ENCODE measurements around the gene CAPRIN1. TPM values are rescaled to one million over a fixed set of nuclear protein-coding genes. Genes with fewer than 3 reads are reported as not detected.

CAPRIN1 gene
- total and polyA plus RNA-seq, 2 donors (not counting 3 experiments of a cell fraction or from before 2014, with no cell fraction given), result 138 to 279 TPM

- H3K9me1 ChIP-seq (replicated peaks; ENCODE audit: control insufficient read depth, extremely low read depth, insufficient read depth, low read length), result no peaks in the 10 kb centered on the region
- H3K27me3 ChIP-seq (ENCODE audit: control insufficient read depth in 2 of 2, insufficient read depth in 2 of 2, low read length in 2 of 2), result peaks cover 0 to 4% of the 10 kb centered on the region in 2 experiments
- H3K9me3 ChIP-seq (replicated peaks; ENCODE audit: control insufficient read depth, insufficient read depth, low read length), result no peaks in the 10 kb centered on the region
- no peak overlapping the region for H3K4me3 ChIP-seq (replicated peaks in 1 of 3; ENCODE audit: insufficient read depth in 1 of 3, low read depth in 1 of 3, low read length in 3 of 3)
- ChIA-PET CTCF (no interaction called here), POLR2A (no interaction called here)
- H3K4me1 ChIP-seq (ENCODE audit: control insufficient read depth, extremely low read depth, insufficient read depth, low read length), result no peaks in the 10 kb centered on the region
- H3K27ac ChIP-seq (ENCODE audit: insufficient read depth, low read depth, low read length), result no peak overlapping the region
- FAIRE-seq (no peak), DNase-seq (ENCODE audit: low read depth, low spot score) (no peak)
- no peak overlapping the region for H2AFZ ChIP-seq (ENCODE audit: low read depth, low read length)
- intact Hi-C loops (cut with micrococcal nuclease) (no loop called here), dilution Hi-C loops (cut with MboI; ENCODE audit: extremely low pct_ligation_motif_present, low sequenced_read_pairs) (no loop called here)
- H3K79me2 ChIP-seq (ENCODE audit: control insufficient read depth, insufficient read depth, low read length), result no peaks in the 10 kb centered on the region
- TF ChIP-seq POLR2AphosphoS5 (IDR thresholded peaks at IDR 0.05; ENCODE audit: insufficient read depth, low read depth, low read length) (no peak), POLR2A (IDR thresholded peaks at IDR 0.05; ENCODE audit: low read depth, low read length) (no peak)
- H3K4me2 ChIP-seq (ENCODE audit: insufficient read depth, low read length), result no peak overlapping the region
- H3K36me3 ChIP-seq (ENCODE audit: control insufficient read depth in 2 of 2, extremely low read depth in 1 of 2, insufficient read depth in 2 of 2, low read length in 2 of 2), result no peaks in the 10 kb centered on the region
- no TSS peak for BruUV-seq (replicated peaks)
- H3K9ac ChIP-seq (replicated peaks; ENCODE audit: extremely low read depth, insufficient read depth, low read length), result no peak overlapping the region
- H4K20me1 ChIP-seq (replicated peaks; ENCODE audit: control insufficient read depth, extremely low read depth, insufficient read depth, low read length), result no peaks in the 10 kb centered on the region
These were observed 18.1 kb upstream of the CAPRIN1 start for GRCh38 chr11:34033399-34033798.

- H2AFZ ChIP-seq (ENCODE audit: low read depth, low read length), result no peak overlapping the region
- BruUV-seq (replicated peaks), result no TSS peak
These were observed 17.5 kb upstream of the CAPRIN1 start for GRCh38 chr11:34034053-34034452.

More at GRCh38 chr11:34034053-34034452, 17.5 kb upstream of the CAPRIN1 start:
- H3K36me3 ChIP-seq (ENCODE audit: control insufficient read depth in 2 of 2, extremely low read depth in 1 of 2, insufficient read depth in 2 of 2, low read length in 2 of 2), result no peaks in the 10 kb centered on the region
- H3K27me3 ChIP-seq (ENCODE audit: control insufficient read depth in 2 of 2, insufficient read depth in 2 of 2, low read length in 2 of 2), result peaks cover 0 to 3% of the 10 kb centered on the region in 2 experiments
- ChIA-PET CTCF (no interaction called here), POLR2A (no interaction called here)
- H3K9me3 ChIP-seq (replicated peaks; ENCODE audit: control insufficient read depth, insufficient read depth, low read length), result no peaks in the 10 kb centered on the region
- H3K4me3 ChIP-seq (replicated peaks in 1 of 3; ENCODE audit: insufficient read depth in 1 of 3, low read depth in 1 of 3, low read length in 3 of 3), result no peak overlapping the region
- dilution Hi-C loops (cut with MboI; ENCODE audit: extremely low pct_ligation_motif_present, low sequenced_read_pairs), result no loop called here
- no peaks in the 10 kb centered on the region for H3K9me1 ChIP-seq (replicated peaks; ENCODE audit: control insufficient read depth, extremely low read depth, insufficient read depth, low read length)
- H3K9ac ChIP-seq (replicated peaks; ENCODE audit: extremely low read depth, insufficient read depth, low read length), result no peak overlapping the region
- no peak for TF ChIP-seq EZH2 (IDR thresholded peaks at IDR 0.05; ENCODE audit: borderline replicate concordance, low read depth, low read length, severe bottlenecking)
- TF ChIP-seq POLR2A (IDR thresholded peaks at IDR 0.05; ENCODE audit: low read depth, low read length), result no peak
- no peak for TF ChIP-seq JUN (IDR thresholded peaks at IDR 0.05; ENCODE audit: borderline replicate concordance, insufficient read depth, insufficient read length, low read depth)
- TF ChIP-seq POLR2AphosphoS5 (IDR thresholded peaks at IDR 0.05; ENCODE audit: insufficient read depth, low read depth, low read length), result no peak
- TF ChIP-seq MYC (IDR thresholded peaks at IDR 0.05; ENCODE audit: low read depth, low read length), result no peak
- TF ChIP-seq MAX (IDR thresholded peaks at IDR 0.05; ENCODE audit: insufficient read depth, insufficient read length), result no peak
- no peak for TF ChIP-seq GATA2 (IDR thresholded peaks at IDR 0.05; ENCODE audit: insufficient read depth, insufficient read length, low read depth, low read length)
- TF ChIP-seq CTCF (IDR thresholded peaks at IDR 0.05; ENCODE audit: extremely low read depth in 1 of 2, insufficient read depth in 1 of 2, low read depth in 1 of 2, low read length in 2 of 2), result no peak
- no peak for TF ChIP-seq FOS (IDR thresholded peaks at IDR 0.05; ENCODE audit: borderline replicate concordance, insufficient read depth, low read length)
- no peaks in the 10 kb centered on the region for H3K79me2 ChIP-seq (ENCODE audit: control insufficient read depth, insufficient read depth, low read length)
- no peak for FAIRE-seq
- no peak overlapping the region for H3K27ac ChIP-seq (ENCODE audit: insufficient read depth, low read depth, low read length)
- H3K4me1 ChIP-seq (ENCODE audit: control insufficient read depth, extremely low read depth, insufficient read depth, low read length), result no peaks in the 10 kb centered on the region
- DNase-seq (ENCODE audit: low read depth, low spot score), result no peak
- H4K20me1 ChIP-seq (replicated peaks; ENCODE audit: control insufficient read depth, extremely low read depth, insufficient read depth, low read length), result no peaks in the 10 kb centered on the region
- no peak overlapping the region for H3K4me2 ChIP-seq (ENCODE audit: insufficient read depth, low read length)
- intact Hi-C loops (cut with micrococcal nuclease), result no loop called here
